ENCODE data around the gene MAF.

The MAF gene

DNA sequence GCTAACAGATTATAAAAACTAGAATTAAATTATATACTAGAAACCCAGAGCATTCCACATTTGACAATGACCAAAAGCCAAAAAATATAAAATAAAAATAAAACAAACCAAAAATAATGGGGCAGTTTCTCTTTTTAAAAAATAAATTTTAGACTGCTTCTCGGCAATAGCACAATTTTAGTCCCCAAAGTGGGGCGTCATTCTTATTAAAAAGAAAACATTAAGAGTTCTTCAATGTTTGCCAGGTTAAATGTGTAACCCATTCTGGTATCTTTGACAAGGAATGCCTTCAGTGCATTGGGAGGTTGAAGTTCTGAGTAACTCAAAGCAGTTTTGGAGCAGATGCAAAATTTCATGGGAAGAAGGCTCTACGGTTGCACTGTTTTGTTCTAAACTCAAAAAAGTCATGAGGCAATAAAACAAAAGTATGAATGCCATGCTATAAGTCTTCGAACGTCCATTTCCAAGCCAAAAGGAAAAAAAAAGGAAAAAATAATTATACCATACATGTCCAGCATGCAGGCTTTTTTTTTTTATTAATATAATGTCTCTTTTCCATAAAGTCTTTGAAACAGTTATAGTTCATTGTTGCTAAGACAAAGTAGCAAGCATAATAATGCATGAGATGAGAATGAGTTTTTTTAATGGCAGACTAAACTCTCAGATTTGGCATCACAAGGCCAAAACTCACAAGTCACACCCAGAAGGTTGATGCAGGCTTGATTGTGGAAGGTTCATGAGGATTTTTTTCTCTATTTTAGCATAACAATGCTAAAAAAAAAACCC lies 3.1 kb downstream of the MAF start:
- Histone ChIP-seq H3K9ac (ENCODE audit: low read length) (no peak overlapping the region), H3K27ac (ENCODE audit: low read depth, low read length) (no peak overlapping the region), H3K27me3 (ENCODE audit: control insufficient read depth, insufficient read depth, low read length) (peaks cover 3% of the 10 kb centered on the region), H3K36me3 (ENCODE audit: control insufficient read depth, insufficient read depth, low read length) (no peaks in the 10 kb centered on the region), H3K4me3 (ENCODE audit: low read length) (peak overlapping the region; percentile 76), H3K4me1 (ENCODE audit: control insufficient read depth, insufficient read depth, low read length) (peaks cover 3% of the 10 kb centered on the region)

DNA sequence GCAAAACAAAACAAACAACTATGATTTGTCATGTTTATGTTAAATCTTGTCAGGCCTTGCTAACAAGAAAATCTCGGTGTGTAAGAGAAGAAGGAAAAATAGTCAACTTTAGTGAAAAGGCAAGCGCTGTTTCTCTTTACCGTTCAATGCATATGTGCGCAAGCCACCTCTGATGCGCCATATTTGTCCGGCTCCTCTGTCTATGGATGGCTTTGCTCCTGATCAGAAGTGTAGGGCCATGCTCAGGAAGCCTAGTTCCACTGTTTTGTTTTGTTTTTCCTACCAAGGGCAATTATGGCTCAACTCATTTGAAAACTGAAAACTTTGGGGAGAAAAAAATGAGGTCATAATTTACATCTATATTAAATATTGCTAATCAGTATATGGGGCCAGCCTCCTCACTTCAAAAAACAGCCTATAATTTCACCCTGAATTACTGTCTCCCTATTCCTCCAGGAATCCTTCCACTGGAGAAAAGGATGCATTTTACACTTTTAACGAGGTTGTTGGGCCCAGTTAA lies 4.5 kb downstream of the MAF start:
- Histone ChIP-seq H3K36me3 (ENCODE audit: control insufficient read depth, insufficient read depth, low read length) (no peaks in the 10 kb centered on the region), H3K4me1 (ENCODE audit: control insufficient read depth, insufficient read depth, low read length) (no peaks in the 10 kb centered on the region), H3K27ac (ENCODE audit: low read depth, low read length) (no peak overlapping the region), H3K27me3 (ENCODE audit: control insufficient read depth, insufficient read depth, low read length) (no peaks in the 10 kb centered on the region), H3K9ac (ENCODE audit: low read length) (no peak overlapping the region), H3K4me3 (ENCODE audit: low read length) (peak overlapping the region; percentile 48)

DNA sequence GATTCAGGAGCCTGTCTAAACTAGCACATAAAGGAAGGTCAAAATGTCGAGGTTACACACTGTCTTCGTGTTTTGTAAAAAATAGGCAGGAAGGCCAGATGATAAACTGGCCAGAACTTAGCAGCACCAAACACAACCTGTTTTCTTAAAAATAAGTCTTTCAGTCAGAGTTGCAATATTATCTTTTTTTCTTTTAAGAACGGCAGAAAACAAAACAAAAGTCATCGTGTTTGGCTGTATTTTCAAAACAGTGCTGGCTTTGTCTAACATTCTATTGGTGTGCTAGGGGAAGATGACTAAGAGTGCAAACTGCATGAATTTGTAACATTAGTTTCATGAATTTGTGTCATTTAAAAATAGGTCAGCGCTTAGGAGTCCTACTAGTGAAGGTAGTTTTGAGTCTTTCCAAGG lies 5.3 kb downstream of the MAF start:
- H3K9ac ChIP-seq (ENCODE audit: low read length) = no peak overlapping the region
- no peaks in the 10 kb centered on the region for H3K36me3 ChIP-seq (ENCODE audit: control insufficient read depth, insufficient read depth, low read length)
- H3K27me3 ChIP-seq (ENCODE audit: control insufficient read depth, insufficient read depth, low read length) = no peaks in the 10 kb centered on the region
- peak overlapping the region; percentile 9 for H3K4me3 ChIP-seq (ENCODE audit: low read length)
- peak overlapping the region; percentile 16 for H3K27ac ChIP-seq (ENCODE audit: low read depth, low read length)
- H3K4me1 ChIP-seq (ENCODE audit: control insufficient read depth, insufficient read depth, low read length) = no peaks in the 10 kb centered on the region

DNA sequence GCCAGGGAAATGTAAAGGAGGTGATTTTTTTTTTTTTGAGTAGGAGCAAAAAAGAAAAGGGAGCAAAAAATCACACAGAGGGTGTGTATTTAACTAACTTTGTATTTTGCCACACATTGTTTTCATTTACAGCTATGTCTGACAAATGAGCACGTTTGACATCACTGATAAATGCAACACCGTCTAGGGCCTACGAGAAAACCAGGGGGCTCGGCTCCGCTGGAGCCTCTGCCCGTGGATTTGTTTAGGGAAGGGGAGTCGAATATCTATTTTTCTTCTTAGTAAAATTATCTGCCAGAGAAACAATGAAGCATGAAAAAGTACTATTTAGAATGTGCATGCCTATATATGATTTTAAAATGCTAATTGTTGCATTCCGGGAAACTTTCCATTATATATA lies 6.8 kb downstream of the MAF start:
- H3K27ac ChIP-seq (ENCODE audit: low read depth, low read length) = no peak overlapping the region
- no peaks in the 10 kb centered on the region for H3K4me1 ChIP-seq (ENCODE audit: control insufficient read depth, insufficient read depth, low read length)
- H3K27me3 ChIP-seq (ENCODE audit: control insufficient read depth, insufficient read depth, low read length) = no peaks in the 10 kb centered on the region
- H3K4me3 ChIP-seq (ENCODE audit: low read length) = no peak overlapping the region
- no peaks in the 10 kb centered on the region for H3K36me3 ChIP-seq (ENCODE audit: control insufficient read depth, insufficient read depth, low read length)
- no peak overlapping the region for H3K9ac ChIP-seq (ENCODE audit: low read length)

DNA sequence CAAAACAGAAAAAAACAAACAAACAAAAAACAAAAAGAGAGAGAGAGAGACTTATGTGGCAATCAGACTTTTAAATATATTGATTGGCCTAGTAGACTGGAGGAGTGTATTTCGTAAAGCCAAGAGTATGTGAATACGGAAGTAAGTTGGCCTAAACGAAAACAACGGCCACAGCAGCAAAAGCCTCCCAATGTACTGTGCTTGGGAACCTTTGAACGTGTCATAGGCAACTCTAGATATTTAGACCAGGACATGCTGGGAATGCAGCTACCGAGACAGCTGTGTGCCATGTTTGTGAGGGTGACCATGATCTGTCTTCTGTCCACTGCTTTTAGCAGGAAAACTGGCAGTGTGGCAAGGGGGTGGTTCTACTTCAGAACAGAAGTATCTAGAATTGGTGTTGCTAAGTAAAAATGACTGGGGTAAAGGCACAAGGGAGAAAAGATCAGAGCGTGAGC lies 7.4 kb downstream of the MAF start:
- no peak overlapping the region for H3K27ac ChIP-seq (ENCODE audit: low read depth, low read length)
- H3K27me3 ChIP-seq (ENCODE audit: control insufficient read depth, insufficient read depth, low read length) = no peaks in the 10 kb centered on the region
- no peak overlapping the region for H3K4me3 ChIP-seq (ENCODE audit: low read length)
- no peak overlapping the region for H3K9ac ChIP-seq (ENCODE audit: low read length)
- no peaks in the 10 kb centered on the region for H3K36me3 ChIP-seq (ENCODE audit: control insufficient read depth, insufficient read depth, low read length)
- no peaks in the 10 kb centered on the region for H3K4me1 ChIP-seq (ENCODE audit: control insufficient read depth, insufficient read depth, low read length)

DNA sequence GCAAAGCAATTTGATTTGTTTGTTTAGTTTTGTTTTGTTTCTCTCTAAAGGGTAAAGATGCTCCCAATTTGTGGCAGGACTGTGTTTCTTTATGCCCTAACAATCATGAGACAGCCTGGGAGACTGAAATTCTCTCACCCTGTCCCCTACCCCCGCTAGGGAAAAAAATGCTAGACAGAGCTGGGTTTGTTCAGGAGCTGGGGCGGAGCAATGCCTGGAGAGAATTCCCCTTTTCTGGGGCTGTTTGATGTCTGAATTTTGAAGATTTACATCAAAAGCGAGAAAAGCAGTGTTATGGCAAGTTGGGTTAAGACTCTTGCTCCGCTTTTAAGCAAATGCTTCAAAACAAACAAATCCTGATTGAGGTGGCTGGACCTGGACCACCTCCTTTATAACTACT lies 8.4 kb downstream of the MAF start:
- peak overlapping the region; percentile 4 for H3K27ac ChIP-seq (ENCODE audit: low read depth, low read length)
- no peak overlapping the region for H3K4me3 ChIP-seq (ENCODE audit: low read length)

DNA sequence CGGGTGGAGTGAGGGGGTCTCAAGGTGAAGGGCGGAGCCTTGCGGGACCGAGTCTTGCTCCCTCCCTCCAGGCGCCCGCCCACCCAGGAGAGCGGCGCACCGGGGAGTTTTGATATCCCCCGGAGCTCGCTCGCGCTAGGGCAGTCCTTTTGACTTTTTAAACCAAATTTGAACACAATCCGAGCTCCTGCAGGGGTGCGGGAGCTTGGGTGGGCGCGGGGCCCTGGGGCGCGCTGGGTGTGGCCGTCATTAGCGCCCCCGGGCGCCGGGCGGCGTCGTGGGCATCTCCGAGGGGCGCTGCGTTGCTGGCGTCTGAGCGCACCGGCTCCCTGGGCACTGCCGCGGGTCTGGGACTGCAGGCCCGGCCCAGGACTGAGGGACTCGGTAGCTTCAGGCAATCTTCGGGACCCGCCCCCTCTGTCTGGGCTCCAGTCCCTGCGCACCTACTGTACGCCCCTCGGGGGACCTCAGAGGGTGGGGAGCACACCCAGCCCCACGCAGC lies 10.9 kb downstream of the MAF start:
- Histone ChIP-seq H3K27ac (ENCODE audit: low read depth, low read length) (no peak overlapping the region), H3K4me3 (ENCODE audit: low read length) (peak overlapping the region; percentile 46), H3K9ac (ENCODE audit: low read length) (no peak overlapping the region), H3K36me3 (ENCODE audit: control insufficient read depth, insufficient read depth, low read length) (no peaks in the 10 kb centered on the region), H3K27me3 (ENCODE audit: control insufficient read depth, insufficient read depth, low read length) (no peaks in the 10 kb centered on the region), H3K4me1 (ENCODE audit: control insufficient read depth, insufficient read depth, low read length) (no peaks in the 10 kb centered on the region)

More for the DNA sequence above, 8.4 kb downstream of the MAF start:
- H3K4me1 ChIP-seq (ENCODE audit: control insufficient read depth, insufficient read depth, low read length) = no peaks in the 10 kb centered on the region
- no peaks in the 10 kb centered on the region for H3K27me3 ChIP-seq (ENCODE audit: control insufficient read depth, insufficient read depth, low read length)
- no peaks in the 10 kb centered on the region for H3K36me3 ChIP-seq (ENCODE audit: control insufficient read depth, insufficient read depth, low read length)
- H3K9ac ChIP-seq (ENCODE audit: low read length) = no peak overlapping the region

DNA sequence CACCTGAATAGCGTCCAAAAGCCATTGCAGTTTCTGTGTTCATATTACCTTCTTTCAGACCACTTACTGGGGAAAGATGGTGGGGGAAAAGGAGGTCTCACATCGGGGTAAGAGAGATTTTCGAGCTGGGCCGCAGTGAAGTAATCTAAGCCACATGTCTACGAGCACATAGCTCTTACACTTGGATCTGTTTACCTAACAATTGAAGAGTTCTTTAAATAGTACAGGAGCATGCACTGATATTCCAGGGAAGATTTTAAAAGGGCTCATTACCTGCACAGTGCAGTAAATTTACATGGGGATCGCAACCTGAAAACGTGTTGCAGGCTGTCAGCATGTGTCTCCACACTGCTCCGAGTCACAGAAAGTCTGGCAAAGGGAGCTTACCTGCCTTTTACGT lies 12.6 kb downstream of the MAF start:
- Histone ChIP-seq H3K9ac (ENCODE audit: low read length) (no peak overlapping the region), H3K4me1 (ENCODE audit: control insufficient read depth, insufficient read depth, low read length) (no peaks in the 10 kb centered on the region), H3K4me3 (ENCODE audit: low read length) (no peak overlapping the region), H3K27ac (ENCODE audit: low read depth, low read length) (no peak overlapping the region), H3K27me3 (ENCODE audit: control insufficient read depth, insufficient read depth, low read length) (no peaks in the 10 kb centered on the region), H3K36me3 (ENCODE audit: control insufficient read depth, insufficient read depth, low read length) (no peaks in the 10 kb centered on the region)

DNA sequence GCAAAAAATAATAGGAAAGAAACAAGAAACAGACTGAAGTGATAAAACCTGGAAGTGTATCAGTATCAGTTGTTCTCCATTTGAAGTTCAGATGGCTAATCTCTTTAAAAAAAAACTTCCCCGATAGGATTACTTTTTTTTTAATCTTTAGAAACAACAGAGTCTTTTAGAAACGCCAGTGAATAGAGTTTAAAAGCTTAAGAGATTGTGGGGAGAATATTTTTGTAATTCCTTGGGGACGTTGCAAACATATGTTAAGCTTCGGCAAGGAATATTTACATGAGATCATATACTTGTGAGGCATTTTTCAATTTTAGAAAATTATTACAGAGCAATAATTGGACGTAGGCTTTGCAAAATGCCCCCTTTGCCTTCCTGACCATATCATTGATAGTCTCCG lies 13.2 kb downstream of the MAF start:
- H3K27ac ChIP-seq (ENCODE audit: low read depth, low read length) = no peak overlapping the region

DNA sequence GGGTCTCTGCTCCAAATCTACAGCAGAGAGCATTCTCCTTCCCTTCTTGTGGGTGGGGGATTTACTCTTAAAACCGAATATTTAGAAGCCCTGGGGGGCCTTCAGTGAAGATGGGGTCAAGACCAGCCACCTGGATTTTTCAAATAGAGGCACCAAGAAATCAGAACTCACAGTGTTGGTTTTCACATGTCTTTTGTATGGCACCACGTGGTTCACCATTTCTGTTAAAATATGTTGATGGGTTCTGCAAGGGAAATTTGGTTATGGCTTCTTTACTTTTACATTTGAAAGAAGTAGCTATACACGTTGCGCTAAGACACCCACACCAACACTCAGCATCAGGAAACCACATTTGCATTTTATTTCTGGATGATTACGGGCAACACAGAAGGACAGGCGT lies 17.7 kb downstream of the MAF start:
- no peak overlapping the region for H3K4me3 ChIP-seq (ENCODE audit: low read length)
- no peaks in the 10 kb centered on the region for H3K36me3 ChIP-seq (ENCODE audit: control insufficient read depth, insufficient read depth, low read length)
- no peak overlapping the region for H3K27ac ChIP-seq (ENCODE audit: low read depth, low read length)
- no peaks in the 10 kb centered on the region for H3K27me3 ChIP-seq (ENCODE audit: control insufficient read depth, insufficient read depth, low read length)
- no peak overlapping the region for H3K9ac ChIP-seq (ENCODE audit: low read length)
- no peaks in the 10 kb centered on the region for H3K4me1 ChIP-seq (ENCODE audit: control insufficient read depth, insufficient read depth, low read length)

More for the DNA sequence above, 13.2 kb downstream of the MAF start:
- no peaks in the 10 kb centered on the region for H3K4me1 ChIP-seq (ENCODE audit: control insufficient read depth, insufficient read depth, low read length)
- no peaks in the 10 kb centered on the region for H3K27me3 ChIP-seq (ENCODE audit: control insufficient read depth, insufficient read depth, low read length)
- no peak overlapping the region for H3K9ac ChIP-seq (ENCODE audit: low read length)
- no peak overlapping the region for H3K4me3 ChIP-seq (ENCODE audit: low read length)
- H3K36me3 ChIP-seq (ENCODE audit: control insufficient read depth, insufficient read depth, low read length) = no peaks in the 10 kb centered on the region

DNA sequence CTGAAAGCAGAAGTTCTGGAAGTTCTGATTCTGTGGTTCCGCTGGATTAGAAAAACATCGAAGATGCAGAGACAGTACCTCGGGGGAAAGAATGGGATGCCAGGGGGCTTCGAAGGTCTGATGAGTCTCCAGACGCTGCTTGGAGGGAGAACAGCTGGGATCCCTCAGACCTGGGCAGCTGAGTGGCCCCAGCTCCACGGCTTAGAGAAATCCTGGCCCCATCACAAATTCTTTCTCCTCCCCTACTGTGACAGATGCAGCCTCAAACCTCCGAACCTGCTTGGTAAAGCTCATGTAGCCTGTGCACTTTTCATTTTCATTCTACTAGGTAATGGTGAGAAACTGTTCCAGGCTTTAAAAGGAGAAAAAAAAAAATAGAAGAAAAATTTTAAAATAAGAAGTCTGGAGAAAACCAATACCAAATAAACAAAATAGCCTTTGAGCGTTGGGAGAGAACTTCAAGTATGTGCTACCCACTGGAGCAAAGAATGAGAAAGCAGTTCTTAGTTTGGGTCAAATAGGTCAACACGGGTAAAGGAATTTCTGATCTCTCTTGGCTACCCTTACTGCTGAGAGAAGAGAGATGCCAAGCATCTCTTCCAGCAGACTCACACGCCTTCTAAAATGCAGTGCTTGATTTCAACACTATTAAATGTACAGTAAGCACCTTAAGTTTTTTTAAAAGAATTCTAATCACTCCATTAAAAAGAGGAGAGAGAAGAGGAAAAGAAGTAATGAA lies 19.9 kb downstream of the MAF start:
- Histone ChIP-seq H3K27ac (ENCODE audit: low read depth, low read length) (no peak overlapping the region), H3K4me1 (ENCODE audit: control insufficient read depth, insufficient read depth, low read length) (no peaks in the 10 kb centered on the region), H3K4me3 (ENCODE audit: low read length) (no peak overlapping the region), H3K36me3 (ENCODE audit: control insufficient read depth, insufficient read depth, low read length) (no peaks in the 10 kb centered on the region), H3K27me3 (ENCODE audit: control insufficient read depth, insufficient read depth, low read length) (no peaks in the 10 kb centered on the region), H3K9ac (ENCODE audit: low read length) (no peak overlapping the region)

DNA sequence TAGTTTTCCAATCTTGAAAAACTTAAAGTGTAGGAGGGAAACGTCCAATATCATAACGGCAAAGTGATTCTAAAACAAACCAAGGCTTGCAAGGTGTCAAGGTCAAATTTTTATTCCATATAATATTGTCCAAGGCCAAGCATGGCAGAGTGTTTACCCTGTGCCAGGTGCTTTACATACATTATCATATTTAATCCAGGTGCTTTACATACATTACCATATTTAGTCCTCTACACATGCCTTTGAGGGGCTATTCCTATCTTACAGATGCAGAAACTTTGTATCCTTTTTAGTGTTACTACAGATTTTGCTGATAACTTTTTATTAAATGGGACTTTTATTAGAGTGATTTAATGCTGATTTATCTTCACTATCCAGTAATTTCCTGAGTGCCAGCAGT lies 23.9 kb downstream of the MAF start:
- Histone ChIP-seq H3K27ac (ENCODE audit: low read depth, low read length) (no peak overlapping the region), H3K4me3 (ENCODE audit: low read length) (no peak overlapping the region), H3K27me3 (ENCODE audit: control insufficient read depth, insufficient read depth, low read length) (no peaks in the 10 kb centered on the region), H3K9ac (ENCODE audit: low read length) (no peak overlapping the region), H3K4me1 (ENCODE audit: control insufficient read depth, insufficient read depth, low read length) (no peaks in the 10 kb centered on the region), H3K36me3 (ENCODE audit: control insufficient read depth, insufficient read depth, low read length) (no peaks in the 10 kb centered on the region)
